SW480 (cell line): ENCODE measurements around the gene CAT.
"Not testable (repeated sequence)": the region's sequence is repeated elsewhere in the genome, so short reads cannot be mapped to it uniquely, and the experiment has no call there.

ENCODE experiments used
- DNase-seq: peaks from one replicate; pipeline ENCODE4 v3.0.0-alpha.2; 2016; ENCODE audit warnings: low spot score

Gene CAT

DNA sequence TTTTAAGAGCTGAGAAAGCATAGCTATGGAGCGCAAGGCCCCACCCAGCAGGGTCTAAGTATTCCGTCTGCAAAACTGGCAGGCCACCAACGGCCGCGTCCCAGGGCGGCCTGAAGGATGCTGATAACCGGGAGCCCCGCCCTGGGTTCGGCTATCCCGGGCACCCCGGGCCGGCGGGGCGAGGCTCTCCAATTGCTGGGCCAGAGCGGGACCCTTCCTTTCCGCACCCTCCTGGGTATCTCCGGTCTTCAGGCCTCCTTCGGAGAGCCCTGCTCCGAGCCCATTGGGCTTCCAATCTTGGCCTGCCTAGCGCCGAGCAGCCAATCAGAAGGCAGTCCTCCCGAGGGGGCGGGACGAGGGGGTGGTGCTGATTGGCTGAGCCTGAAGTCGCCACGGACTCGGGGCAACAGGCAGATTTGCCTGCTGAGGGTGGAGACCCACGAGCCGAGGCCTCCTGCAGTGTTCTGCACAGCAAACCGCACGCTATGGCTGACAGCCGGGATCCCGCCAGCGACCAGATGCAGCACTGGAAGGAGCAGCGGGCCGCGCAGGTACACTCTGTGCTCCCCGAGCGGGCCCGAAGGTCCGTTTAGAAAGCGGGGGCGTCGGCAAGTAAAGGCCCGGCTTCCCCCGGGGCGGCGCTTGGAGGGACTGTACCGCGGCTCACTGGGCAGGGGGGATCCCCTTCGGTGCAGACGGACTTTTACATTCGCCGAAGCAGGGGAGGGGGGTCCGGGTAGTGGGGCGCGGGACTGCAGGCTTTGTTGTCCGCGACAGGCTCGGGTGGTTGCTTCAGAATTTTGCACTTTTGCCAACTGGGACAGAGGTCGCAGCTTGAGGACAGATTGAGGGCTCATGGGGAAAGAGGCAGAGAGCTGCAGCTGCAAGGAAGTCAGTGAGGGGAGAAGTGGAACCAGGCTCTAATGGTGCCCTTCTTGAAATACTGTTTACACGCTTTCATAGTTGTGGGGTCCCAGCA lies at the start of gene CAT:
CAT (plus strand) TSS at position 406 of the 979 bp plus-strand sequence; CDS start at position 486, 80 bp downstream.
- peak; percentile 96 for DNase-seq

DNA sequence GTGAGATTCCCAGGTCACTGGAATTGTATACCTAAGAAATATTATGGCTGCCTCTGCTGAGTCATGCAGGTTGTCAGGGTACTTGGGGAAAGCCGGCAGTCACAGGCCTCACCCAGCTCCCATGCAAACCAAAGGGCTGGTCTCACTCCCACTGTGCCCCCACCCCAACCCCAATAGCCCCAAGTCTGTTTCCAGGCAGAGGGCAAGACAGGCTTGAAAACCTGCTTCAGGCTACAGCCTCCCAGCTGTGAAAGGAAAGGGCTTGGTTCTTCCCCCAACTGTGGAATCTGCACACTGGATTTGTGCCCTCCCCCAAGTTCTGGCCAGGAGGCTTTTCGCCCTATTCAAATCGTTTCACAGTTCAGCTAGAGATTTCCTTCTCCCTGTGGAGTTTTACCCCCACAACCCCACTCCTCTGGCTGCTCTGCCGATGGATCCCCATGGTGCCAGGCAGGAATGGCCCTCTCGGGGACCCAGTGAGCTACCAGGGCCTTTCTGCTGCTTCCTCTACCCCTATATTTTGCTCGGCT lies 43.9 kb upstream of the CAT start:
- DNase-seq: no peak

DNA sequence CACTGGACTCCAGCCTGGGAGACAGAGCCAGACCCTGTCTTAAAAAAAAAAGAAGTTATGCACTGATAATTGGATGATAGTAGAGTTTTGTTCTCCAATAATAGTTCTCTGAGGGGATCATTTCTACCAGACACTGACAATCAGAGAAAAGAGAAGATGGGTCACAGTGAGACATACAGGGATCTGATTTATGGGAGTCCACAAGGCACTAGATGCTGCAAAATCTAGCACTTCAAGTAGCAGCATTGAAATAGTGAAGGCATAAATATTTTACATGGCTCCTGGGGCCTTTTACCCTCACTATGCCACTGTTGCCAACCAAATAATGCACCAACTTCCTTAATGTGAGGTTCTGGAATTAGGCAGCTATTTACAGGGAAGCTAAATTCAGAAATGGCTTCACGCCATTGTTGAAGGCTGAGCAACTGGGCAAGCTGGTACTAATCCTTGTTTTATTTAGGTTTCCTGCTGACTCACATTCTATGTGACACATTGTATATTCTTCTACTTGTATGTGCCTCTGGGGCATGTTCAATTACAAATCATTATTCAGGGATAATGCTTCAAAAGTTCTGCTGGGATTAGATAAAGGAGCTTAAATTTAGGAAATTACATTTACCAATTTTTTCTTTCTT lies 42.7 kb upstream of the CAT start:
- DNase-seq: no peak

DNA sequence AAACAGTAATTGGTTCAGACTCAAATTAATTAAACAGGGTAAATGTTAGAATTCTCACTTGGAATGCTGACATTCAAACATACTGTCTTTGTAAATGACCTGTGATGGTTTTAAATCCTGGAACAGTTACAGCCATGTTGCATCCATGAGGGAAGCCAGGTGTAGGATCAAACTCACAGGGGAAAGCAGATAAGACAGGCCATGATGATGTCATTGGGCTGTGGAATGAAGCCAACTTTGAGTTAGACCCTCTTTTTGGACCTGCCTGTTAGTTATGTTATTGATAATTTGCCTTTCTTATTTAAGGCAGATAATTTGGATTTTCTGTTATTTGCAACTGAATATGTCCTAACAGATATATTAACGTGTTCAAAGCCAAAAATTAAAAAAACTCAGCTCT lies 41.6 kb upstream of the CAT start:
- DNase-seq: no peak

DNA sequence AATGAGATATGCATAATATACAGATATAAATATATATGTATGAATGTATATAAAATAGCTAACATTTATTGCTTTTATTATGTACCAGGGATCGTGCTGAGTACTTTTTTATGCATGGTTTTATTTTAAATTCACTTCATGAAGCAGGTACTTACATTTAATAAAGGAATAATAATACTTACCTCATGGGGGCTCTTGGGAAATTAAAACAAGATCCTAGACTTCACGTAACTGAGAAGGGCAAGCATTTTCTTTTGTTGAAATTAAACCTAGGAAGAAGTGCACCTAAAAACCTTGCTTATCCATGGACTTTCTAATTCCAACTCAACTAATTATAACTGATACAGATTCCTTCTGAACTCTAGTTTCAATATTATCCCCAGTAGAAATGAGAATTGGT lies 40.9 kb upstream of the CAT start:
- no peak for DNase-seq

DNA sequence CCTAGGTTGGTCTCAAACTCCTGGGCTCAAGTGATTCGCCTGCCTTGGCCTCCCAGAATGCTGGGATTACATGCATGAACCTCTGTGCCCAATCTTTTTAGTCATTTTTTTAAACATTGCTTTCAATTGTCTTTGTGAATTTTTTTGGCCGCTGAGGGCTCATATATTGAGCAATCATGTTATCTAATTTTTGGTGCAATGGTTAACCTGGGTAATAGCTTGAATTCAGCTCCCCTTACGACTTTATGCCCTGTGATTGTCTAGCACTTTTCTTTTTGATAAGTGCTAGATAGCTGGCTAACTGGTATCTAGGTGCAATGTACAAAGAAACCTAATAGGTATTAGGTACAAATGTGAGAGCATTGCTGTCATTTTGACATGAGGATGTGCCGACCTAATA lies 35.3 kb upstream of the CAT start:
- no peak for DNase-seq

DNA sequence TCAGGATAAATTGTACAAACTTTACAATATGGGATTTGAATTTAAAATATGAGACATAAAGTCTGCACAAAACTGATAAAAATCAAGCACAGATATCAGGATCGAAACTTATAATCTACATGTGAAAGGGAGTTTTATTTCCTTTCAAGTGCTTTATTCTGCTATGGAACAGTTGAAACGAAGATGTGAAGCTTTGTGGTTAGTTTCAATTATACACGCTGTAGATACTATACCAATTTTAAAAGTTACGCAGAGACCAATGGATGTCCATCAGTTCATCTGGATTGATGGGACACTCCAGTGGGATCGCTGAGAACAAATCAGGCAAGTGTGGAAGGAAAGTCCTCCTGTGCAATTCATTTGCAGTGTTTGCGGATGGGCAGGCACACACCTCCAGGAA lies 34.5 kb upstream of the CAT start:
- DNase-seq: no peak

DNA sequence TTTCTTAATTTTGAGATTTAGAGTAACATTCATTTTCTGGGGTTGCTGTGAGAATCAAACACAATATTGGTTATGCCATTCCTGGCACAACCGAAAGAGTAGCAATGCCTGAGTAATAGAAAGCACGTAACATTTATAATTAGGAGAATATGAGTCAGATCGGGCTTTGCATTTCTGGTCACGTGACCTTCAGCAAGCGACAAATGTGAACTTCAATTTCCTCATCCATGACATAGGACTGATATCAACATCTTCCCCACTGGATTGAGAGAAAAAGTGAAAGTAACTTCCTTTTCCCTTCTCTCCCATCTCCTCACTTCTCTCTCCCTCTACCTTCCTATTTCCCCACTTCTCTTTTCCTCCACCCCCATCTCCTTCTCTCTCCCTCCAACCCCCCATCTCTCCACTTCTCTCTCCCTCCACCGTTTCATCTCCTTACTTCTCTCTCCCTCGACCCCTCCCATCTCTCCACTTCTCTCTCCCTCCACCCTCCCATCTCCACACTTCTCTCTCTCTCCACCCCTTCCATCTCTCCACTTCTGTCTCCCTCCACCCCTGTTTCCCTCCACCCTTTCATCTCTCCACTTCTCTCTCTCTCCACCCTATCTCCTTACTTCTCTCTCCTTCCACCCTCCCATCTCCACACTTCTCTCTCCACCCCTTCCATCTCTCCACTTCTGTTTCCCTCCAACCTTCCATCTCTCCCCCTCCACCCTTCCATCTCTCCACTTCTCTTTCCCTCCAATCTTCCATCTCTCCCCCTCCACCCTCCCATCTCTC lies 33.5 kb upstream of the CAT start:
- peak; percentile 69 for DNase-seq

DNA sequence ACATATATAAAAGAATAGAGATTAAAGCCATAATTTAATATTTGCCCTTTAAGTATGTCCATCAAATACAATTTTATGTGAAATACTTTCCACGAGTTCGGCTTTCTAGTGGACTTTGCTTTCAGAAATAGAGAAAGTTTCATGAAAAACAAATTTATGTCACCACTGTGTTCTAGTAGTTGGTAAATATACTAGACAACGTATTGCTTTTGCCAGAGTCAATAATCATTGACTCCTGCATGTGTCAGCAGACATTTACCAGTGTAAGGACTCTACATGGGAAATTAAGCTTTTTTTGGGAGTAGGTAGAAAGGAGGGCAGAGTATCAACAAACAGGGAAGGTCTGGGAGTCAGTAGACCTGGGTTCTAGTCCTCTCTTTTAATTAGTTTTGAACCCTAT lies 32.3 kb upstream of the CAT start:
- no peak for DNase-seq

DNA sequence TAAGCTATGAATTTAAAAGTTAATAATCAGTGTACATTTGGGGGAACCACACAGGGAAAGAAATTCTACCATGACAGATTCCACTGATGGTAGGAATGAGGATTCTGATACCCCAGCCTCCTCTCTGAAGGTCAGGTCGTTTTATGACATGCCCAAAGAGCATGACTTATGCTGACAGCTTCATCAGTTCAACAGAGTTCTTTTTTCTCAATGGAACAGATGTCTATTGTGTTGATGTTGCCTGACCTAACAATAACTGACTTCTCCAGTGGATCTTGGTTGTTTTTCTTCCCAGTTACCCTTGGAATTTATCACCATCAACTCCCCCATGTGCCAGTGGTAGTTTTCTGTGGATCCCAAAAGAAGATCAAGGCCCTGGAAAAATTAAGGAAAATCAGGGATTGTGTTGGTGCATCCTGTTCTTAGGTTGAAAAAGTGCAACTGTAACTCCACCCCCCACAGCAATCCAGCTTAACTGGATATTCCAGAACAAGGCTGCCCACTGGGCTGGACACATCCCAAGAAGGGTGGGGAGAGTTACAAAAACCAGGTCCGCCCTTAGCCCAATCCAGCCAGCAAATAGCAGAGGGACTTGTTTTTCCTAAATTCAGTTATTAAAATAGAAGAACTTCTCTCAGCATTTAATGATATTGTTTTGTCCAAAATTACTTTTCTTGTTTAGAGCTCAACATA lies 31.5 kb upstream of the CAT start:
- no peak for DNase-seq

DNA sequence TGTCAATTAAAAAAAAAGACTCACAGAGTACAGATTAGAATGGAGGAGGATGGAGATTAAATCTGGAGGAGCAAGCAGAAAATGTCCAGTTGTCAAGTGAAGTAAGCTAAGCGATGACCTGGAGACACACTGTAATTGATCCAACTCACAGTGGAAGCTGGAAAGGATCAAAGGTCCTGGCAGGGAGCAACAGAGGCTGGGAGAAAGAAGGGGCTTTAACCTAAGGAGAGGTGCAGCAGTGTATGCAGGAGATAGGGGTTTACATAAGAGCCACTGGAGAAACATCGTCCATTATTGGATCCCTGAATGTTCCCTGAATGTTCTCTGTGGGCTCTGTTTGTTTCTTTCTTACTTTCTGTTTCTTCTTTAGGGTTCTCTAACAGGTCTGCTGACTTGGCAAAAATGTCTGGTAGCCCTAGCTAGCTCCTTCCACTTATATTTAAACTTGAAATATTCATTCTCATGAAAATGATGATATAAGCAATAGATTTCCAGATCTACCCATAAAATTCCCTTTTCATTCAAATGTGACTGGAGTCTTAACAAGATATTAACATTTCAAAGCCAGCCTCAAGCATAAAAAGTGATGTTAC lies 30.1 kb upstream of the CAT start:
- DNase-seq: no peak

DNA sequence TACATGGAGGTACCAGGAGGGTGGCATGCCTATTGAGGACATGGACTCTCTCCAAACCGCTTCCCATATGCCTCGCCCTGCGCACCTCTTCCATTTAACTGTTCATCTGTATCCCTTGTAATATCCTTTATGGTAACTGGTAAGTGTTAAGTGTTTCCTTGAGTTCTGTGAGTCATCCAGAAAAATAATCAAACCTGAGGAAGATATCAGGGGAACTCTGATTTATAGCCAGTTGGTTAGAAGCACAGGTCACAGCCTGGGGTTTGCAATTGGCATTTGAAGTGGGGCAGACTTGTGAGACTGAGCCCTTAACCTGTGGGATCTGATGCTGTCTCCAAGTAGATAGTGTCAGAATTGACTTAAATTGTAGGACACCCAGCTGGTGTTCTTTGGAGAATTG lies 27.6 kb upstream of the CAT start:
- no peak for DNase-seq

DNA sequence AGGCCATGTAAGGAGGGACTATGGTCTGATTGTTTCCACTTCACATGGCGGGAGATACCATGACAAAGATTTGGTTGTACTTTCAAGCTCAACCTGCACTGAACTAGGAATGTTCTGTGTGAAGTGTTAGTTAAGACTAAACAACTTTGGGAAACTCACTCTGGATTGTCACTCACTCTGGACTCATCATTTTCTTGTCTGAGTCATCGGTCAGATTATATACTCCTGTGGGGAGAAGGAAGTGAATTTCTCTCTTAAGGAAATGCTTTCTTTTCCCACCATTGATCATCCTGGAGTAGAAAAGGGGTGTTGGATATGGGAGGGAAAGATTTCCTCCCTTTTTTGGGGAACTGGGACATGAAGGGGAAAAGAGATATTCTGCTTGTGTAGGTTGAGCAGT lies 26.9 kb upstream of the CAT start:
- DNase-seq: no peak

DNA sequence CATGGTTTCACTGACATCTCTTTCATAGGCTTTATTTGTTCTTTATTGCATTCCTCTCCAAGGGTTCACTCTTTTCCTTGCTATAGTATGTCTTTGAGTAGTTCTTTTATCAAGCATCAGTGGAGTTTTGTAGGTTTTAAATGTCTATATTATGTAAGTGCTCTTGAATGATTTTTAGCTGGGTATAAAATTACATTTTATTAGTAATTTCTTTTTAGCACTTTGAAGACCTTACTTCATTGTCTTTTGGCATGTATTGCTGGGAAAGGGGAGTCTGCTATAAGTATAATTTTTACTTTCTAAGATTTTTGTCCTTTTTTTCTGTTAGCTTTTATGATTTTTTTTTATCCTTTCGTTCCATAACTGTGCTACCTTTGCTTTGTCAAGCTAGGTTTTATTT lies 25.5 kb upstream of the CAT start:
- DNase-seq: no peak

DNA sequence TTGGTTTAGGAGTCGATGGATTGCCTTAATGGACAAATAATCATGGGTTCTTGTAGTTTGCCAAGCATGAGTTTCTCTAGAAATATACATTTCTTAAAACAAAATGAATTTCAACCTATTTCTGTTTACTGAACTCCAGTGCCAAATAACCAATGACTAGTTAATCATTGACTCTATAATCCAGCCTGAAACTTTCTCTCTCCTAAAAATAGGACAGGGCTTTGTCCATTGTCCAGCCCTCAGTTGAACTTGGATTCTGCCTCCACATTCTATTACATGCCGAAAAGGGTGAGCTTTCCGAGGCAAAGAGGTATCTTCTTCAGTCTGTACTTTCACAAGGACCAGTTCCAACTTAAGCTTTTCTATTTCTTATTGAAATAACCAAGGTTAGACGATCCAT lies 23.2 kb upstream of the CAT start:
- no peak for DNase-seq

DNA sequence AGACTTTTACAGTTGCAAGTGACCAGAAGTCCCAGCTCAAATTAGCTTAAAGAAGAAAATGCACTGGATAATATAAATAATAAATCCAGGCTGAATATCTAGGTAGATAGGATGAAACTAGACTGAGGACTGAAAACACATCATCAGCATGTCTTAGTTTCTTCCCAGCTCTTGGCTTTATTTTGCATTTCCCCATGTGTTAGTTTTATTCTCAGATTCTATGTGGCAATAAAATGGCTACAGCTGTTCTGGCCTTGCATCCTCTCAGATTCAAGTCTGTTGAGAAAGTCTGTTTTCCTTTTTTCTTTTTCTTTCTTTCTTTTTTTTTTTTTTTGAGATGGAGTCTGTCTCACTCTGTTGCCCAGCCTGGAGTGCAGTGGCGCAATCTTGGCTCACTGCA lies 22.6 kb upstream of the CAT start:
- no peak for DNase-seq

DNA sequence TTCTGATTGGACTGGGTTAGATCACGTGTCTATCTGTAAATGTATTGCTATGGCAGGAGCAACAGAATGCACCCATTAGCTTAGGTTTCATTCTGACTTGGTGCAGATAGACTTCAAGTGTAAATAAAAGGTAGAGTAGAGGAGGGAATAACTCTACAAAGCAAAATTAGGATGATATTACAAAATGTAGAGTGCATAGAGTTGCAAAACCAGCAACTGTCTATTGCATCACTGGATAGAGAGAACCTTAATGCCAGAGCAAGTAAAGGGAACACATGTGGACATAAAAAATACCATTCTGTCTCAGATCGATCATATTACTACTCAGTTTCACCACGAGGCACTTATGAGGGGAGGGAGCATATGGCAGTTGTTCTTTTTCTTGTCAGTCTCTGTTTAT lies 22.0 kb upstream of the CAT start:
- DNase-seq: no peak

DNA sequence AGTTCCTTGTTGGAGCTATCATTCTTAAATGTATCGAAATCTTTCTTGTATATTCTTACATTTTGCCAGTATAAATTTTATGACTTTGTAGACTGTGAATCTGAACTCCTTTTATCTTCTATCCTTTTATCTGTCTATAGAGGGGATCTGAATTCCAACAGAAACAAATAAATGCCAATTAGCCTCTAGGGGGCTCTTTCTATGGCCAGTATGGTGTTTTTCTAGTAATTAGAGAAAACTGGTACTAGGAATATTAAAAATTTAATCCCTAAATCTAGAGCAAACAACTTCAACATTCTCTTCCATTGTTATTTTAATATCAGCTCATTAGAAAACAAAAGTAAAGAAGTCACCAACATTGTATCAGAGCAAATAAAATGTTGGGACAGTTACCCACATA lies 21.5 kb upstream of the CAT start:
- no peak for DNase-seq

DNA sequence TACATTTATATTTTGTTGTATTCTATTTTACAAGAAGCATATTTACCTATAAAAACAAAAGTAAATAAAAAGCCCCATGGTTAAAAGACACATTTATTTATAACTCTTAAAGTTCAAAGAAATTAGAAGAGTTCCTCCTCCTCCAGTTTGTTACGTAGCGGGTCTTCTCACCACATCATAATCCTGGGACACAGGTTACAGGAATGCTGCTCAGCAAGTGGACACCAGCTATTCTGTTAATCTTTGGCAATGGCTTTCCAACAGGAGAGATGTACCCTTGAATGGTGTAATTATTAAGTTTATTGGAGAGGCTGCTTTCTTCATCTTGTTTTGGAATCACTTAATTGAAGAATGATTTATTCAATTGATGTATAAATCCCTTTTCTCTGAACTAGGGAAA lies 19.6 kb upstream of the CAT start:
- no peak for DNase-seq

DNA sequence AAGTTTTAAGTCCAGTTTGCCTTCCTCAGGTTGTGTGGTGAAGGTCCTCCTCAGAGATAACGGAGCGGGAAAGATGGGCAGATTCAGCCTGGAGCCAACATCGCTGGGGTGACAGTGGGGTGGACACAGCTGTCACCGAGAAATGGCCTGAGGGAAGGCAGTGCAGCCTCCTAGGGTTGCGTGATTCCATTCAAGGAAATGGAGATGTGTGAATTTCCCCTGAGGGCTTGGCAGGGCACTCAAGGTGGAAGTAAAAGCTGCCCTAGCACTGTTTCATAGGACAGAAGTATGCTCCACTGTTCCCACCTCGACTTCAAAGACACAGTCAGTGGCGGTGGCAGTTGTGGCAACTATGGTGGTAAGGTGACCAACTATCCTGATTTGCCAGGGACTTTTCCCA lies 15.4 kb upstream of the CAT start:
- DNase-seq: no peak

DNA sequence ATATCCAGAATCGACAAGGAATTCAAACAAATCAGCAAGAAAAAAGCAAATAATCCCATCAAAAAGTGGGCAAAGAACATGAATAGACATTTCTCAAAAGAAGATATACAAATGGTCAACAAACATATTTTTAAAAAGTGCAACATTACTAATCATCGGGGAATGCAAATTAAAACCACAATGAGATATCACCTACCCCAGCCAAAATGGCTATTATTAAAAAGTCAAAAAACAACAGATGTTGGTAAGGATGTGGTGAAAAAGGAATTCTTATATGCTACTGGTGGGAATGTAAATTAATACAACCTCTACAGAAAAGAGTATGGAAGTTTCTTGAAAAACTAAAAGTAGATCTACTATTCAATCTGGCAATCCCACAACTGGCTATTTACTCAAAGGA lies 13.9 kb upstream of the CAT start:
- DNase-seq: not testable (repeated sequence)

DNA sequence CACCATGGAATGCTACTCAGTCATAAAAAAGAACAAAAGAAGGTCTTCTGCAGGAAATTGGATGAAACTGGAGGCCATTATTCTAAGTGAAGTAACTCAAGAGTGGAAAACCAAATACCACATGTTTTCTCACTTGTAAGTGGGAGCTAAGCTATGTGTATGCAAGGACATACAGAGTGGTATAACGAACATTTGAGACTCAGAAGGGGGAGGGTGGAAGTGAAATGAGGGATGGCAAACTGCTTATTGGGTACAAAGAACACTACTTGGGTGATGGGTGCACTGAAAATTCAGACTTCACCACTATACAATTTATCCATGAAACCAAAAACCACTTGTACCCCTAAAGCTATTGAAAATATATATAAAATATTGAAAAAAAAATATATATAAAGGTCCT lies 13.4 kb upstream of the CAT start:
- no peak for DNase-seq
